Ishikawa (cell line): ENCODE data around the gene PLSCR5.

Source experiments
- CREB1 ChIP-seq: IDR thresholded peaks from 2 replicates; pipeline ENCODE4 v1.6.1; 2012; ENCODE audit warnings: low read depth
- EGR1 ChIP-seq: IDR thresholded peaks from 2 replicates; pipeline ENCODE4 v1.6.1; 2012
- EP300 ChIP-seq: IDR thresholded peaks from 2 replicates; pipeline ENCODE4 v1.6.1; 2012; ENCODE audit warnings: borderline replicate concordance
- NFIC ChIP-seq: IDR thresholded peaks from 2 replicates; pipeline ENCODE4 v1.6.1; 2012
- TAF1 ChIP-seq: IDR thresholded peaks from 2 replicates; pipeline ENCODE4 v1.6.1; 2012; ENCODE audit warnings: low read depth, mild to moderate bottlenecking
- TCF12 ChIP-seq: IDR thresholded peaks from 2 replicates; pipeline ENCODE4 v1.6.1; 2012; ENCODE audit warnings: low read depth
- TF ChIP-seq, protein P1 (sequence below): IDR thresholded peaks from 2 replicates; pipeline ENCODE4 v1.6.1; 2012
- TF ChIP-seq, protein P2 (sequence below): IDR thresholded peaks from 2 replicates; pipeline ENCODE4 v1.6.1; 2012; ENCODE audit warnings: low read depth, mild to moderate bottlenecking

DNA sequence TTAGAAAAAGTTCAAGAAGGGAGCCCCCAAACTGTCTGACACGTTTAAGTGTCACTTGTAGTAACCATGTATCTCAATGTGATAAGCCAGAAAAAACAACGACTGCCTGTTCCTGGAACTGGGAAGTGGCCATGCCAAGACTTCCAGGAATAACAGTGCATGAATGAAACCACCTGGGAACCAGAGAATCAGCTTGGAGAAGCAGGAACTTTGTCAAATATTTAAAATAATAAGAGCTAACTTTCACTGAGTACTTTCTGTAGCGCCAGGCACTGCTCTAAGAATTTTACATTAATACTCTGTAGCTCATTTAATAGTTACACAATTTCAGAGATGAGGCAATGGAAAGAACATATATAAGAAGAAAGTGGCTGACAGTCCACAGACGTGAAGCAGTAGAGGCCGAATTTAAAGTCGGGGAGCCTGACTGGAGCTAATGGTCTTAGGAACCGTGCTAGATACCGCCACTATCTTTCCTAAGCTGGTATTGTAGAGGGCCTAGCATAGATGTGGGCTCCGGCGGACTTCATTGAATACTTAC lies 61.6 kb downstream of the PLSCR5 start:
- TF ChIP-seq CREB1: no peak
- no peak for TF ChIP-seq EGR1
- TF ChIP-seq, protein P1, sequence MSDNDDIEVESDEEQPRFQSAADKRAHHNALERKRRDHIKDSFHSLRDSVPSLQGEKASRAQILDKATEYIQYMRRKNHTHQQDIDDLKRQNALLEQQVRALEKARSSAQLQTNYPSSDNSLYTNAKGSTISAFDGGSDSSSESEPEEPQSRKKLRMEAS: no peak
- no peak for TF ChIP-seq NFIC
- TF ChIP-seq EP300: no peak
- TF ChIP-seq, protein P2, sequence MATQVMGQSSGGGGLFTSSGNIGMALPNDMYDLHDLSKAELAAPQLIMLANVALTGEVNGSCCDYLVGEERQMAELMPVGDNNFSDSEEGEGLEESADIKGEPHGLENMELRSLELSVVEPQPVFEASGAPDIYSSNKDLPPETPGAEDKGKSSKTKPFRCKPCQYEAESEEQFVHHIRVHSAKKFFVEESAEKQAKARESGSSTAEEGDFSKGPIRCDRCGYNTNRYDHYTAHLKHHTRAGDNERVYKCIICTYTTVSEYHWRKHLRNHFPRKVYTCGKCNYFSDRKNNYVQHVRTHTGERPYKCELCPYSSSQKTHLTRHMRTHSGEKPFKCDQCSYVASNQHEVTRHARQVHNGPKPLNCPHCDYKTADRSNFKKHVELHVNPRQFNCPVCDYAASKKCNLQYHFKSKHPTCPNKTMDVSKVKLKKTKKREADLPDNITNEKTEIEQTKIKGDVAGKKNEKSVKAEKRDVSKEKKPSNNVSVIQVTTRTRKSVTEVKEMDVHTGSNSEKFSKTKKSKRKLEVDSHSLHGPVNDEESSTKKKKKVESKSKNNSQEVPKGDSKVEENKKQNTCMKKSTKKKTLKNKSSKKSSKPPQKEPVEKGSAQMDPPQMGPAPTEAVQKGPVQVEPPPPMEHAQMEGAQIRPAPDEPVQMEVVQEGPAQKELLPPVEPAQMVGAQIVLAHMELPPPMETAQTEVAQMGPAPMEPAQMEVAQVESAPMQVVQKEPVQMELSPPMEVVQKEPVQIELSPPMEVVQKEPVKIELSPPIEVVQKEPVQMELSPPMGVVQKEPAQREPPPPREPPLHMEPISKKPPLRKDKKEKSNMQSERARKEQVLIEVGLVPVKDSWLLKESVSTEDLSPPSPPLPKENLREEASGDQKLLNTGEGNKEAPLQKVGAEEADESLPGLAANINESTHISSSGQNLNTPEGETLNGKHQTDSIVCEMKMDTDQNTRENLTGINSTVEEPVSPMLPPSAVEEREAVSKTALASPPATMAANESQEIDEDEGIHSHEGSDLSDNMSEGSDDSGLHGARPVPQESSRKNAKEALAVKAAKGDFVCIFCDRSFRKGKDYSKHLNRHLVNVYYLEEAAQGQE: no peak
- no peak for TF ChIP-seq TAF1
- no peak for TF ChIP-seq TCF12
